ENCODE data around the gene TRMU. TPM values are rescaled to one million over a fixed set of nuclear protein-coding genes. Genes with fewer than 3 reads are reported as not detected.

The TRMU gene
- total and polyA plus RNA-seq, 2 experiments from 2014 or later: 38.0 to 40.9 TPM

DNA sequence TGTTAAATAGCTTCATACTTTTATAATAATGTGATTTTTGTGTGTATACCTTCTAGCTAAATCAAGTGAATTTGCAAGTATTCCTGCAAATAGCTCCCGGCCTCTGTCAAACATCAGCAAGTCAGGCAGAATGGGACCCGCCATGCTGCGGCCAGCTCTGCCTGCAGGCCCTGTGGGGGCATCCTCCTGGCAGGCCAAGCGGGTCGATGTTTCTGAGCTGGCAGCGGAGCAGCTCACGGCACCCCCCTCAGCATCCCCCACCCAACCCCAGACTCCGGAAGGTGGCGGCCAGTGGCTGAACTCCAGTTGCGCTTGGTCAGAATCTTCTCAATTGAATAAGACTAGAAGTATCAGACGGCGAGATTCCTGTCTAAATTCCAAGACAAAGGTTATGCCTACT lies 19.5 kb upstream of the TRMU start:
- 96% methylated on average over 12 of the region's 12 CpGs for WGBS (ENCODE audit: low lambda C conversion rate, missing lambda C conversion rate)

DNA sequence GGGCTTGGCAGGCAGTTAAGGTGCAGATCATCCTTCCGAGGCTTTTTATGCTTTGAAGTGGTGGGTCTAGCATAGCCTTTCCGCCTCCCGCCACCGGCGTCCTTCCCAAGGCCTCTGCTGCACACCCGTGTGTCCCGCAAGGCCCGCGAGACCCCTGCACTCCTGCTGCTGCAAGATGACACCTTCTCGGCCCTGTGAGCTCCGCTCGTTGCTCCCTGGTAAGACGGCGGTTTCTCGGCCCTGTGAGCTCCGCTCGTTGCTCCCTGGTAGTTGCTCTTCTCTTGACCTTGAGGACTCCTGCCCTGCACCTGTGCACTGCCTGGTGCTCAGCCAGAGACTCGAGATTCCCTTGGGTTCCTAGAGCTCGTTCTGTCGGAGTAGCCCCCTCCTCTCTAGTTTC lies 17.9 kb upstream of the TRMU start:
- Histone ChIP-seq H4K20me1 (ENCODE audit: insufficient read depth, poor library complexity, severe bottlenecking) (no peaks in the 10 kb centered on the region), H3K27ac (no peak overlapping the region)

More for the DNA sequence above, 19.5 kb upstream of the TRMU start:
- DNase-seq (ENCODE audit: low spot score): no peak
- no peaks in the 10 kb centered on the region for H3K9me3 ChIP-seq (ENCODE audit: low read depth)
- H3K9me2 ChIP-seq (replicated peaks; ENCODE audit: insufficient read depth): no peaks in the 10 kb centered on the region
- H3K36me3 ChIP-seq (replicated peaks; ENCODE audit: insufficient read depth, low read depth): no peaks in the 10 kb centered on the region
- no peaks in the 10 kb centered on the region for H4K20me1 ChIP-seq (ENCODE audit: insufficient read depth, poor library complexity, severe bottlenecking)
- no peaks in the 10 kb centered on the region for H3K27me3 ChIP-seq
- H3K79me2 ChIP-seq: no peaks in the 10 kb centered on the region
- no peak overlapping the region for H3K4me2 ChIP-seq
- H2AFZ ChIP-seq: no peak overlapping the region
- no peak overlapping the region for H3K4me3 ChIP-seq
- no peak for TF ChIP-seq EZH2phosphoT487 (IDR thresholded peaks at IDR 0.05; ENCODE audit: low read depth, severe bottlenecking, unreplicated experiment)
- TF ChIP-seq, protein P1, sequence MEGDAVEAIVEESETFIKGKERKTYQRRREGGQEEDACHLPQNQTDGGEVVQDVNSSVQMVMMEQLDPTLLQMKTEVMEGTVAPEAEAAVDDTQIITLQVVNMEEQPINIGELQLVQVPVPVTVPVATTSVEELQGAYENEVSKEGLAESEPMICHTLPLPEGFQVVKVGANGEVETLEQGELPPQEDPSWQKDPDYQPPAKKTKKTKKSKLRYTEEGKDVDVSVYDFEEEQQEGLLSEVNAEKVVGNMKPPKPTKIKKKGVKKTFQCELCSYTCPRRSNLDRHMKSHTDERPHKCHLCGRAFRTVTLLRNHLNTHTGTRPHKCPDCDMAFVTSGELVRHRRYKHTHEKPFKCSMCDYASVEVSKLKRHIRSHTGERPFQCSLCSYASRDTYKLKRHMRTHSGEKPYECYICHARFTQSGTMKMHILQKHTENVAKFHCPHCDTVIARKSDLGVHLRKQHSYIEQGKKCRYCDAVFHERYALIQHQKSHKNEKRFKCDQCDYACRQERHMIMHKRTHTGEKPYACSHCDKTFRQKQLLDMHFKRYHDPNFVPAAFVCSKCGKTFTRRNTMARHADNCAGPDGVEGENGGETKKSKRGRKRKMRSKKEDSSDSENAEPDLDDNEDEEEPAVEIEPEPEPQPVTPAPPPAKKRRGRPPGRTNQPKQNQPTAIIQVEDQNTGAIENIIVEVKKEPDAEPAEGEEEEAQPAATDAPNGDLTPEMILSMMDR (IDR thresholded peaks at IDR 0.05; ENCODE audit: poor library complexity): no peak
- no peak for TF ChIP-seq EZH2 (IDR thresholded peaks at IDR 0.05; ENCODE audit: borderline replicate concordance)
- H3K4me1 ChIP-seq (ENCODE audit: insufficient read depth): no peaks in the 10 kb centered on the region
- H3K27ac ChIP-seq: no peak overlapping the region

DNA sequence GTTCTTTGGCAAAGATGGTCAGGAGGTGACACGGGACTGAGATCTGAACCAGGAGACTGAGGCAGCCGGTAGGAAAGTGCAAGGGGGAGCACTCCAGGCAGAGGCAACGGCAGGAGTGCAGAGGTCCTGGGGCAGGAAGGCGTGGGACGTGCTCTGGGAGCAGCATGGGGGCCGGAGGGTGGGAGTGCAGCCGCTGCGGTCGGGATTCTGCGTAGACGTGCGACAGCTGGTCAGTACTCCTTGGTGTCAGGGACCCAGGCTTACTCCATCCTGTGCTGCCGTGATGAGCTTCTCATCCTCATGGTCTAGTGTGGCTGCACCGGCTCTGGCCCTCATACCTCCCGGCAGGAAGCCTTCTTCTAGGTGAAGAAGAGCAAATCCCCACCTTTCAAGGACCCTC lies 16.9 kb upstream of the TRMU start:
- H3K27me3 ChIP-seq: no peaks in the 10 kb centered on the region
- no peaks in the 10 kb centered on the region for H4K20me1 ChIP-seq (ENCODE audit: insufficient read depth, poor library complexity, severe bottlenecking)

More for the DNA sequence above, 17.9 kb upstream of the TRMU start:
- no peak overlapping the region for H3K4me3 ChIP-seq
- no peak overlapping the region for H2AFZ ChIP-seq
- no peaks in the 10 kb centered on the region for H3K4me1 ChIP-seq (ENCODE audit: insufficient read depth)
- H3K27me3 ChIP-seq: no peaks in the 10 kb centered on the region
- H3K79me2 ChIP-seq: no peaks in the 10 kb centered on the region
- H3K9me2 ChIP-seq (replicated peaks; ENCODE audit: insufficient read depth): no peaks in the 10 kb centered on the region
- TF ChIP-seq EZH2phosphoT487 (IDR thresholded peaks at IDR 0.05; ENCODE audit: low read depth, severe bottlenecking, unreplicated experiment): no peak
- TF ChIP-seq EZH2 (IDR thresholded peaks at IDR 0.05; ENCODE audit: borderline replicate concordance): no peak
- TF ChIP-seq, protein P1 (IDR thresholded peaks at IDR 0.05; ENCODE audit: poor library complexity): no peak
- no peaks in the 10 kb centered on the region for H3K36me3 ChIP-seq (replicated peaks; ENCODE audit: insufficient read depth, low read depth)
- 99% methylated on average over 20 of the region's 20 CpGs for WGBS (ENCODE audit: low lambda C conversion rate, missing lambda C conversion rate)
- no peak for DNase-seq (ENCODE audit: low spot score)
- no peak overlapping the region for H3K4me2 ChIP-seq
- no peaks in the 10 kb centered on the region for H3K9me3 ChIP-seq (ENCODE audit: low read depth)

More for the DNA sequence above, 16.9 kb upstream of the TRMU start:
- no peak for DNase-seq (ENCODE audit: low spot score)
- WGBS (ENCODE audit: low lambda C conversion rate, missing lambda C conversion rate): 96% methylated on average over 9 of the region's 15 CpGs
- Histone ChIP-seq H3K79me2 (no peaks in the 10 kb centered on the region), H3K4me2 (no peak overlapping the region), H3K4me1 (ENCODE audit: insufficient read depth) (no peaks in the 10 kb centered on the region), H3K4me3 (no peak overlapping the region), H2AFZ (no peak overlapping the region), H3K9me3 (ENCODE audit: low read depth) (no peaks in the 10 kb centered on the region), H3K27ac (no peak overlapping the region), H3K36me3 (replicated peaks; ENCODE audit: insufficient read depth, low read depth) (no peaks in the 10 kb centered on the region), H3K9me2 (replicated peaks; ENCODE audit: insufficient read depth) (no peaks in the 10 kb centered on the region)
- TF ChIP-seq, protein P1 (IDR thresholded peaks at IDR 0.05; ENCODE audit: poor library complexity): no peak
- TF ChIP-seq EZH2phosphoT487 (IDR thresholded peaks at IDR 0.05; ENCODE audit: low read depth, severe bottlenecking, unreplicated experiment) (no peak), EZH2 (IDR thresholded peaks at IDR 0.05; ENCODE audit: borderline replicate concordance) (no peak)

Measured in hepatocyte (in vitro differentiated cells).